ENCODE data around the gene MOB3C. TPM values are rescaled to one million over a fixed set of nuclear protein-coding genes. Genes with fewer than 3 reads are reported as not detected.

The MOB3C gene
- total RNA-seq, 2 donors from 2014 or later, result 20.8 to 23.3 TPM

DNA sequence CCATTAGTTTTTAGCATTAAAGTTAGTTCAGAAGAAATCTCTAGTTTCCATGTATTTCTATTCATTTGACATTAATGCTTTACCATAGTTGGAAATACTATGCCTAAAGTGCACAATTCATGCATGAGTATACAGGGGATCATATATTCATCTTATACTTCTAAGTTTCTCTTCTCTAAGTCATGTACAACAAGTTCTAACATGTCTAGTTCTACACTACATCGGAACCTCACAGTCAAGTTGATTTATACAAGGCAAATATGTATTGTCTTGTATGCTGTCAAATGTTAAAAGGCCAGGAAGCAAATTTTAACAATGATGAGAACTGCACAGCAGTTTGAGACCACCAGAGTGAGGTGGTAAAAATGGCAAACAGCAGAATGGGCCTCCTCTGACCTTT is 22.9 kb upstream of the MOB3C start:
- H3K36me3 ChIP-seq (replicated peaks in 1 of 2; ENCODE audit: insufficient read depth in 1 of 2, low read depth in 2 of 2), result peaks cover 0 to 8% of the 10 kb centered on the region in 2 donors
- no peak overlapping the region for H3K27ac ChIP-seq
- peaks cover 12% of the 10 kb centered on the region for H3K4me1 ChIP-seq
- no peak for DNase-seq
- no peaks in the 10 kb centered on the region for H3K27me3 ChIP-seq
- intact Hi-C loops (cut with DNase I), result no loop called here
- no peak overlapping the region for H3K4me3 ChIP-seq
- 84 to 97% methylated on average over 1 of the region's 1 CpG for WGBS, 2 donors
- TF ChIP-seq POLR2A (IDR thresholded peaks at IDR 0.05), result no peak
- no peak for TF ChIP-seq CTCF (IDR thresholded peaks at IDR 0.05)
- no peak for ATAC-seq
- no peaks in the 10 kb centered on the region for H3K9me3 ChIP-seq

DNA sequence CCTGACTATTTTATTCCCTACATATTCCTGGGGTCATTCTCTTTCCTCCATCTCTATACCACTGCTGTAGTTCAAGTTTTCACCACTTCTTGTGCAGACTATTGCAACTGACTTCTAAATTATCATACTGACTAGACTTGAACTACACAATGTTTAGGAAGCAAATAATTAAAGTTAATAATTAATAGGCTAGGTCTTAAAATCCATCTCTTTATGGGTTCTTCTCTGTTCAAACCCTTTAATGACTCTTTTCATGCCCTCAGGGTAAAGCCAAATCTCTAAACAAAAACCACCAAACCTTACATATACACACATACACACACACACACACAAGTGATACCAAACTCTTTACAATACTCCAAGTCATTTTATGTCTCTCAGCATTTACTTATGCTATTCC is 22.3 kb upstream of the MOB3C start:
- H3K9me3 ChIP-seq, result no peaks in the 10 kb centered on the region
- no peaks in the 10 kb centered on the region for H3K27me3 ChIP-seq
- H3K4me3 ChIP-seq, result no peak overlapping the region
- H3K4me1 ChIP-seq, result peaks cover 12% of the 10 kb centered on the region
- no peak for ATAC-seq
- intact Hi-C loops (cut with DNase I), result no loop called here
- TF ChIP-seq POLR2A (IDR thresholded peaks at IDR 0.05) (no peak), CTCF (IDR thresholded peaks at IDR 0.05) (no peak)
- H3K27ac ChIP-seq, result no peak overlapping the region
- DNase-seq, result no peak
- peaks cover 0 to 8% of the 10 kb centered on the region in 2 donors for H3K36me3 ChIP-seq (replicated peaks in 1 of 2; ENCODE audit: insufficient read depth in 1 of 2, low read depth in 2 of 2)

- Histone ChIP-seq H3K4me1 (peaks cover 5% of the 10 kb centered on the region), H3K9me3 (no peaks in the 10 kb centered on the region), H3K36me3 (replicated peaks in 1 of 2; ENCODE audit: insufficient read depth in 1 of 2, low read depth in 2 of 2) (peaks cover 0 to 14% of the 10 kb centered on the region in 2 donors), H3K4me3 (no peak overlapping the region), H3K27ac (no peak overlapping the region), H3K27me3 (no peaks in the 10 kb centered on the region)
- TF ChIP-seq CTCF (IDR thresholded peaks at IDR 0.05), result no peak
- TF ChIP-seq POLR2A (IDR thresholded peaks at IDR 0.05), result no peak
- DNase-seq, result no peak
- no peak for ATAC-seq
- intact Hi-C loops (cut with DNase I), result no loop called here
- 35 to 39% methylated on average over 2 of the region's 2 CpGs for WGBS, 2 donors
These were observed 21.0 kb upstream of the MOB3C start for GRCh38 chr1:46637444-46638083.

DNA sequence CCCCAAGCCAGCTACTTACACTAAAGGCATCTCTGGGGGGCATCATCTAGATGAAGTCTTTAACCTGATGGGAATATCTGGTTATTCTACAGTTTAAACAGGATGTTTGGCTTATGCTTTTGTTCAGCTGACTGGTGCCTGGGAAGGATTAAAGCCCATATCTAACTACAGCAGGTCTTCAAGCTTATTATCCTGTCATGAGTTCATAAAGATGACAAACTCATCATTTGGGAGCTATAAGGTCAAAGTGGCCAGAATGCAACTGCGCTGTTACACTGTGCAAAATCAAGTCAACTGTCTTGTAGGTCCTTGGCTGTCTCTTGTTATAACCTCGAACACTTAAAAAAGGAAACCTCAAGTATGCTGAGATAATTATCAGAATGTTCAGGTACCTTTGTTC is 18.6 kb upstream of the MOB3C start:
- DNase-seq (no peak), ATAC-seq (no peak)
- Histone ChIP-seq H3K9me3 (no peaks in the 10 kb centered on the region), H3K4me3 (no peak overlapping the region), H3K36me3 (replicated peaks in 1 of 2; ENCODE audit: insufficient read depth in 1 of 2, low read depth in 2 of 2) (peaks cover 0 to 18% of the 10 kb centered on the region in 2 donors), H3K27me3 (no peaks in the 10 kb centered on the region), H3K4me1 (peaks cover 5% of the 10 kb centered on the region), H3K27ac (no peak overlapping the region)
- TF ChIP-seq CTCF (IDR thresholded peaks at IDR 0.05) (no peak), POLR2A (IDR thresholded peaks at IDR 0.05) (no peak)
- WGBS, 2 donors, result 96 to 100% methylated on average over 2 of the region's 2 CpGs
- intact Hi-C loops (cut with DNase I), result no loop called here

- Histone ChIP-seq H3K4me1 (no peaks in the 10 kb centered on the region), H3K27me3 (no peaks in the 10 kb centered on the region), H3K27ac (no peak overlapping the region), H3K4me3 (no peak overlapping the region), H3K9me3 (no peaks in the 10 kb centered on the region), H3K36me3 (replicated peaks in 1 of 2; ENCODE audit: insufficient read depth in 1 of 2, low read depth in 2 of 2) (peaks cover 0 to 15% of the 10 kb centered on the region in 2 donors)
- whole genome bisulfite sequencing, 2 donors, result 75 to 83% methylated on average over 2 of the region's 2 CpGs
- DNase-seq, result no peak
- TF ChIP-seq CTCF (IDR thresholded peaks at IDR 0.05), result no peak
- no peak for TF ChIP-seq POLR2A (IDR thresholded peaks at IDR 0.05)
- intact Hi-C loops (cut with DNase I), result no loop called here
- ATAC-seq, result no peak
These were observed 14.1 kb upstream of the MOB3C start for GRCh38 chr1:46630719-46631118.
